Vein endothelial cell (primary cell): ENCODE data around the gene C7. TPM values are rescaled to one million over a fixed set of nuclear protein-coding genes. Genes with fewer than 3 reads are reported as not detected.

Source experiments
- small RNA-seq: library from RNA; depleted of rRNA; stranded (forward); fragments of <200 nt; gene quantifications from one replicate; pipeline ENCODE3, GENCODE V24; 2012
- total RNA-seq: library from RNA; depleted of rRNA; stranded (reverse); fragments of >200 nt; gene quantifications from 2 replicates; pipeline ENCODE4 v1.2.3, GENCODE V29; 2012

Gene C7
- 0.67 and 3.9 TPM in 2 replicates for total RNA-seq

GRCh38 chr5:40909264-40909663, at the start of gene C7:
C7 (plus strand) TSS chr5:40909497; CDS start chr5:40909611, 114 bp downstream.

Small RNAs within 50 kb of the gene (small RNA-seq; reads per million reads assigned to genes)
- gene AC114967.1 (not detected), gene RNU7-161P (not detected)

Other genes starting within 250 kb of the C7 start
- 83.0 and 92.9 TPM in 2 replicates for gene PTGER4, start 229.6 kb upstream of the C7 start, total RNA-seq
- 10.8 and 13.4 TPM in 2 replicates for gene TTC33, start 153.5 kb upstream of the C7 start, total RNA-seq
- gene PRKAA1, start 111.1 kb upstream of the C7 start, total RNA-seq = 105 and 146 TPM in 2 replicates
- 137 and 204 TPM in 2 replicates for gene RPL37, start 74.3 kb upstream of the C7 start, total RNA-seq
- gene CARD6, start 68.1 kb upstream of the C7 start, total RNA-seq = 35.9 and 45.8 TPM in 2 replicates
- not detected in 2 replicates for gene MROH2B, start 161.8 kb downstream of the C7 start, total RNA-seq